ENCODE results near the gene SPG7. TPM values are rescaled to one million over a fixed set of nuclear protein-coding genes. Genes with fewer than 3 reads are reported as not detected.
A peak's percentile ranks its signal among the peaks of the same experiment; 100 is the strongest.

SPG7 gene
- total and polyA plus RNA-seq, 9 of the 15 experiments (the other 6 are each of a cell fraction or from before 2014, with no cell fraction given), result 5.8 to 89.1 (median 49.4) TPM

DNA sequence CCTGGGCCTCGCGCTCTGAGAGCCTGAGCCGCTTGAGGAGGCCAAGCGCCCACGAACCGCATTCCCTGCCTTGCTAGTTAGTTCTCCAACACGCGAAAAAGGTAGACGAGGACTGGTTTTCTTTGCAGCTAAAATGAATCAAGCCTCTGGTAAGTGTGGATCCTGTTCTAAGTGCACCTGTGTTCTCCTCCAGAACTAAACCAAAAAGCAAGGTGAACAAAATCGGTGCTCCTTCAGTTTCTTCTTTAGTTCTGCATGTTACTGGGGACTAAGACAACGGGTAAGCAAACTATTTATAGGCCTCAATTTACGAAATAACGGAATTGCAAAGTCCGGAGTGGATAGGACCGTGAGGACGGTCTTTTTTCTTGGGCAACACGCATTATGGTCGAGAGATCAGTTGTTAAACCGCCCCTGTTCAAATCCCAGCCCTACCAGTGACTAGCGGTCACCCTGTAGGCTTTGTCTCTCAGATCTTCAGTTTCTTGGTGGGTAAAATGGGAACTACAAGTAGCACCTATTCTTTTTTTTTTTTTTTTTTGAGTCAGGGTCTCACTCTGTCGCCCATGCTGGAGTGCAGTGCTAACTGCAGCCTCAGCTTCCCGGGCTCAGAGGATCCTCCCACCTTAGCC lies 16.8 kb upstream of the SPG7 start:
- H4K20me1 ChIP-seq (replicated peaks; ENCODE audit: control insufficient read depth, insufficient read depth, low read length), result peaks cover 17% of the 10 kb centered on the region
- peak overlapping the region; percentile 84 for H2AFZ ChIP-seq (ENCODE audit: low read depth, low read length)
- H3K27ac ChIP-seq (ENCODE audit: extremely low read depth, low read depth, low read length), result peak overlapping the region; percentile 91
- in situ Hi-C loops (cut with MboI) (no loop called here), intact Hi-C loops (cut with micrococcal nuclease) (loop anchor here (2.0 kb wide), 1 partner anchor 251 kb away; no protein-coding TSS in a partner anchor)
- ChIA-PET POLR2A (interaction anchor here (0.5 to 1.6 kb wide), 6 partner anchors 11 to 518 kb away, joined by 3 to 6 read pairs (median 4); no protein-coding TSS in a partner anchor), CTCF (ENCODE audit: low intra/inter-chr PET ratio) (no interaction called here)
- DNase-seq (ENCODE audit: extremely low read depth in 1 of 4, low spot score in 3 of 4) (no peak), ATAC-seq (no peak; the same call in 2 of the 3 replicates), FAIRE-seq (no peak)
- peaks cover 13% of the 10 kb centered on the region for H3K36me3 ChIP-seq (ENCODE audit: control insufficient read depth, insufficient read depth, low read length)
- WGBS (ENCODE audit: insufficient coverage, low coverage, missing lambda C conversion rate), result under 1% methylated on average over 21 of the region's 22 CpGs
- H3K9me3 ChIP-seq (replicated peaks; ENCODE audit: control insufficient read depth, insufficient read depth, low read depth, low read length), result no peaks in the 10 kb centered on the region
- H3K4me1 ChIP-seq (replicated peaks in 1 of 2; ENCODE audit: control insufficient read depth in 2 of 2, insufficient read depth in 2 of 2, low read length in 2 of 2), result peaks cover 26 to 41% of the 10 kb centered on the region in 2 experiments
- peak overlapping the region; percentile 97 for H3K4me3 ChIP-seq
- peak overlapping the region; percentile 85 for H3K4me2 ChIP-seq (ENCODE audit: insufficient read depth, low read length)
- peaks cover 63% of the 10 kb centered on the region for H3K79me2 ChIP-seq (ENCODE audit: control insufficient read depth, insufficient read depth, low read length)
- no peaks in the 10 kb centered on the region for H3K27me3 ChIP-seq (ENCODE audit: control insufficient read depth in 2 of 2, insufficient read depth in 2 of 2, low read length in 2 of 2)
- peak overlapping the region; percentile 86 to 93 for H3K9ac ChIP-seq (ENCODE audit: insufficient read depth in 1 of 2, low read depth in 2 of 2, low read length in 2 of 2)
- H3K9me1 ChIP-seq (ENCODE audit: control insufficient read depth, insufficient read depth, low read length), result no peaks in the 10 kb centered on the region
- BruUV-seq (replicated peaks), result TSS peak; percentile 82
- TF ChIP-seq CHD1 (IDR thresholded peaks at IDR 0.05; ENCODE audit: low read length) (peak; percentile 56), SIRT6 (IDR thresholded peaks at IDR 0.05; ENCODE audit: low read depth, low read length) (no peak), ZC3H8 (IDR thresholded peaks at IDR 0.05) (no peak), BDP1 (IDR thresholded peaks at IDR 0.05; ENCODE audit: insufficient read depth, insufficient read length) (no peak), RHOXF2B (CRISPR knock-in tag; conservative IDR thresholded peaks at IDR 0.05) (no peak), RBM22 (IDR thresholded peaks at IDR 0.05; ENCODE audit: low read depth, low read length, poor library complexity, severe bottlenecking) (no peak), FOSL1 (tag; conservative IDR thresholded peaks at IDR 0.05) (no peak), L3MBTL2 (IDR thresholded peaks at IDR 0.05) (no peak), RBM17 (IDR thresholded peaks at IDR 0.05; ENCODE audit: borderline replicate concordance, low read depth, low read length) (no peak), ZNF253 (CRISPR knock-in tag; conservative IDR thresholded peaks at IDR 0.05) (no peak), RBM39 (optimal IDR thresholded peaks at IDR 0.05; ENCODE audit: low read depth, low read length) (no peak)
- TF ChIP-seq, protein P1, sequence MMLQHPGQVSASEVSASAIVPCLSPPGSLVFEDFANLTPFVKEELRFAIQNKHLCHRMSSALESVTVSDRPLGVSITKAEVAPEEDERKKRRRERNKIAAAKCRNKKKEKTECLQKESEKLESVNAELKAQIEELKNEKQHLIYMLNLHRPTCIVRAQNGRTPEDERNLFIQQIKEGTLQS (IDR thresholded peaks at IDR 0.05), result no peak
- TF ChIP-seq, protein P1 (CRISPR knock-in tag; conservative IDR thresholded peaks at IDR 0.05), result 0 out of 2 replicates have a peak, but pooled peaks have one; percentile 36
- TF ChIP-seq, protein P2, sequence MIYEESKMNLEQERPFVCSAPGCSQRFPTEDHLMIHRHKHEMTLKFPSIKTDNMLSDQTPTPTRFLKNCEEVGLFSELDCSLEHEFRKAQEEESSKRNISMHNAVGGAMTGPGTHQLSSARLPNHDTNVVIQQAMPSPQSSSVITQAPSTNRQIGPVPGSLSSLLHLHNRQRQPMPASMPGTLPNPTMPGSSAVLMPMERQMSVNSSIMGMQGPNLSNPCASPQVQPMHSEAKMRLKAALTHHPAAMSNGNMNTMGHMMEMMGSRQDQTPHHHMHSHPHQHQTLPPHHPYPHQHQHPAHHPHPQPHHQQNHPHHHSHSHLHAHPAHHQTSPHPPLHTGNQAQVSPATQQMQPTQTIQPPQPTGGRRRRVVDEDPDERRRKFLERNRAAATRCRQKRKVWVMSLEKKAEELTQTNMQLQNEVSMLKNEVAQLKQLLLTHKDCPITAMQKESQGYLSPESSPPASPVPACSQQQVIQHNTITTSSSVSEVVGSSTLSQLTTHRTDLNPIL (CRISPR knock-in tag; IDR thresholded peaks at IDR 0.05), result no peak
- TF ChIP-seq, protein P3, sequence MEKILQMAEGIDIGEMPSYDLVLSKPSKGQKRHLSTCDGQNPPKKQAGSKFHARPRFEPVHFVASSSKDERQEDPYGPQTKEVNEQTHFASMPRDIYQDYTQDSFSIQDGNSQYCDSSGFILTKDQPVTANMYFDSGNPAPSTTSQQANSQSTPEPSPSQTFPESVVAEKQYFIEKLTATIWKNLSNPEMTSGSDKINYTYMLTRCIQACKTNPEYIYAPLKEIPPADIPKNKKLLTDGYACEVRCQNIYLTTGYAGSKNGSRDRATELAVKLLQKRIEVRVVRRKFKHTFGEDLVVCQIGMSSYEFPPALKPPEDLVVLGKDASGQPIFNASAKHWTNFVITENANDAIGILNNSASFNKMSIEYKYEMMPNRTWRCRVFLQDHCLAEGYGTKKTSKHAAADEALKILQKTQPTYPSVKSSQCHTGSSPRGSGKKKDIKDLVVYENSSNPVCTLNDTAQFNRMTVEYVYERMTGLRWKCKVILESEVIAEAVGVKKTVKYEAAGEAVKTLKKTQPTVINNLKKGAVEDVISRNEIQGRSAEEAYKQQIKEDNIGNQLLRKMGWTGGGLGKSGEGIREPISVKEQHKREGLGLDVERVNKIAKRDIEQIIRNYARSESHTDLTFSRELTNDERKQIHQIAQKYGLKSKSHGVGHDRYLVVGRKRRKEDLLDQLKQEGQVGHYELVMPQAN (IDR thresholded peaks at IDR 0.05; ENCODE audit: borderline replicate concordance), result no peak
- TF ChIP-seq, protein P4, sequence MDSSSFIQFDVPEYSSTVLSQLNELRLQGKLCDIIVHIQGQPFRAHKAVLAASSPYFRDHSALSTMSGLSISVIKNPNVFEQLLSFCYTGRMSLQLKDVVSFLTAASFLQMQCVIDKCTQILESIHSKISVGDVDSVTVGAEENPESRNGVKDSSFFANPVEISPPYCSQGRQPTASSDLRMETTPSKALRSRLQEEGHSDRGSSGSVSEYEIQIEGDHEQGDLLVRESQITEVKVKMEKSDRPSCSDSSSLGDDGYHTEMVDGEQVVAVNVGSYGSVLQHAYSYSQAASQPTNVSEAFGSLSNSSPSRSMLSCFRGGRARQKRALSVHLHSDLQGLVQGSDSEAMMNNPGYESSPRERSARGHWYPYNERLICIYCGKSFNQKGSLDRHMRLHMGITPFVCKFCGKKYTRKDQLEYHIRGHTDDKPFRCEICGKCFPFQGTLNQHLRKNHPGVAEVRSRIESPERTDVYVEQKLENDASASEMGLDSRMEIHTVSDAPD (CRISPR knock-in tag; IDR thresholded peaks at IDR 0.05), result no peak
